HepG2 (cell line): ENCODE results near the gene MPC1. TPM values are rescaled to one million over a fixed set of nuclear protein-coding genes. Genes with fewer than 3 reads are reported as not detected.

Experiments
- ARNT2 ChIP-seq: sonication (generic); formaldehyde crosslinking; IDR thresholded peaks from 2 replicates; pipeline ENCODE4 v1.8.0; 2022; ENCODE audit warnings: mild to moderate bottlenecking, low read depth, missing genetic modification reagents, moderate library complexity
- ATF7 ChIP-seq, 2 experiments: fragments of 450-650 bp in 1 of 2; sonication (generic) in 1 of 2; formaldehyde crosslinking in 1 of 2; IDR thresholded peaks; 2 replicates each; pipeline versions ENCODE4 v1.4.0 to v1.6.1; 2016 to 2020; ENCODE audit warnings: antibody characterized with exemption in 1 of 2, mild to moderate bottlenecking in 1 of 2, missing genetic modification reagents in 1 of 2
- CEBPB ChIP-seq: IDR thresholded peaks from 2 replicates; pipeline ENCODE4 v1.6.1; 2011; ENCODE audit warnings: low read depth, low read length, improper control_type of control experiment, borderline replicate concordance
- CREB1 ChIP-seq, 2 experiments: fragments of 450-650 bp in 1 of 2; IDR thresholded peaks; 2 replicates each; pipeline ENCODE4 v1.6.1; 2016 to 2017; ENCODE audit warnings: control low read depth in 1 of 2, mild to moderate bottlenecking in 1 of 2, missing compliant biosample characterization in 1 of 2, missing genetic modification characterization in 1 of 2
- DNMT1 ChIP-seq: sonication (generic); formaldehyde crosslinking; IDR thresholded peaks from 2 replicates; pipeline ENCODE4 v1.5.1; 2020; ENCODE audit warnings: mild to moderate bottlenecking, missing genetic modification reagents
- HCFC1 ChIP-seq: fragments of 150-350 bp; IDR thresholded peaks from 2 replicates; pipeline ENCODE4 v1.6.1; 2014; ENCODE audit warnings: low read depth, low read length
- KDM6A ChIP-seq: IDR thresholded peaks from 2 replicates; pipeline ENCODE4 v1.6.1; 2016; ENCODE audit warnings: low read depth
- MIXL1 ChIP-seq: IDR thresholded peaks from 2 replicates; pipeline ENCODE4 v1.6.1; 2016
- MLX ChIP-seq: IDR thresholded peaks from 2 replicates; pipeline ENCODE4 v1.6.1; 2016
- MXD1 ChIP-seq: sonication (generic); formaldehyde crosslinking; IDR thresholded peaks from 2 replicates; pipeline ENCODE4 v1.4.0; 2020; ENCODE audit warnings: mild to moderate bottlenecking, missing genetic modification reagents
- NFE2L1 ChIP-seq: sonication (generic); formaldehyde crosslinking; IDR thresholded peaks from 2 replicates; pipeline ENCODE4 v1.4.0; 2020; ENCODE audit warnings: missing genetic modification reagents, mild to moderate bottlenecking, borderline replicate concordance
- NR0B2 ChIP-seq: sonication (generic); formaldehyde crosslinking; IDR thresholded peaks from 2 replicates; pipeline ENCODE4 v1.4.0; 2020; ENCODE audit warnings: mild to moderate bottlenecking, missing genetic modification reagents
- PAX8 ChIP-seq: sonication (generic); formaldehyde crosslinking; IDR thresholded peaks from 2 replicates; pipeline ENCODE4 v1.8.0; 2022; ENCODE audit warnings: mild to moderate bottlenecking, missing genetic modification reagents, borderline replicate concordance
- PHF8 ChIP-seq: sonication (generic); formaldehyde crosslinking; IDR thresholded peaks from 2 replicates; pipeline ENCODE4 v1.5.0; 2020; ENCODE audit warnings: missing genetic modification reagents
- PRDM10 ChIP-seq: sonication (generic); formaldehyde crosslinking; IDR thresholded peaks from 2 replicates; pipeline ENCODE4 v1.4.0; 2020; ENCODE audit warnings: low read depth, missing genetic modification reagents
- RELA ChIP-seq: sonication (generic); formaldehyde crosslinking; IDR thresholded peaks from 2 replicates; pipeline ENCODE4 v1.4.0; 2020; ENCODE audit warnings: missing genetic modification reagents
- RFXAP ChIP-seq: sonication (generic); formaldehyde crosslinking; IDR thresholded peaks from 2 replicates; pipeline ENCODE4 v1.4.0; 2020; ENCODE audit warnings: missing genetic modification reagents, borderline replicate concordance
- SMAD1 ChIP-seq: sonication (generic); formaldehyde crosslinking; IDR thresholded peaks from 2 replicates; pipeline ENCODE4 v1.4.0; 2020; ENCODE audit warnings: missing genetic modification reagents, low read depth, mild to moderate bottlenecking, borderline replicate concordance
- SP140L ChIP-seq: sonication (generic); formaldehyde crosslinking; IDR thresholded peaks from 2 replicates; pipeline ENCODE4 v1.4.0; 2020; ENCODE audit warnings: missing genetic modification reagents, borderline replicate concordance
- SP5 ChIP-seq: IDR thresholded peaks from 2 replicates; pipeline ENCODE4 v1.6.1; 2016; ENCODE audit warnings: low read depth, borderline replicate concordance
- U2AF2 ChIP-seq: fragments of 200-400 bp; formaldehyde crosslinking; IDR thresholded peaks from 2 replicates; pipeline ENCODE4 v1.6.1; 2017; ENCODE audit warnings: low read depth, mild to moderate bottlenecking, low read length
- XRCC5 ChIP-seq: fragments of 200-400 bp; formaldehyde crosslinking; optimal IDR thresholded peaks from 2 replicates; pipeline ENCODE3; 2017; ENCODE audit warnings: mild to moderate bottlenecking, low read length
- ZBTB21 ChIP-seq: sonication (generic); formaldehyde crosslinking; IDR thresholded peaks from 2 replicates; pipeline ENCODE4 v1.4.0; 2020; ENCODE audit warnings: missing genetic modification reagents
- ZNF430 ChIP-seq: sonication (generic); formaldehyde crosslinking; IDR thresholded peaks from 2 replicates; pipeline ENCODE4 v1.9.0; 2021; ENCODE audit warnings: mild to moderate bottlenecking, missing genetic modification reagents
- ZNF629 ChIP-seq: sonication (generic); formaldehyde crosslinking; conservative IDR thresholded peaks from 2 replicates; pipeline ENCODE4 v1.5.0; 2020; ENCODE audit warnings: missing genetic modification reagents
- ZNF891 ChIP-seq: sonication (generic); formaldehyde crosslinking; IDR thresholded peaks from 2 replicates; pipeline ENCODE4 v1.5.0; 2020; ENCODE audit warnings: mild to moderate bottlenecking, missing genetic modification reagents
- ZSCAN25 ChIP-seq: sonication (generic); formaldehyde crosslinking; IDR thresholded peaks from 2 replicates; pipeline ENCODE4 v1.8.0; 2022; ENCODE audit warnings: mild to moderate bottlenecking, missing genetic modification reagents
- polyA plus RNA-seq, 8 experiments: library from polyadenylated mRNA; depleted of rRNA in 3 of 8; stranded (reverse) in 7 of 8; unstranded in 1 of 8; fragments of >200 nt; fragmentation: Illumina TruSeq in 4 of 8; extraction: Trizol in 4 of 8; gene quantifications; 2 replicates each; pipeline versions ENCODE4 v1.2.1 to v1.2.3, GENCODE V29; 2011 to 2016; ENCODE audit warnings: low read depth in 4 of 8, missing spikeins in 1 of 8, mixed read lengths in 1 of 8; ENCODE audit not compliant: insufficient read depth in 1 of 8
- total RNA-seq, 5 experiments: library from RNA; depleted of rRNA; stranded (reverse); fragments of >200 nt; fragmentation: Illumina TruSeq; extraction: Trizol; gene quantifications; 2 replicates each; pipeline ENCODE4 v1.2.3, GENCODE V29; 2016; ENCODE audit warnings: low read depth in 1 of 5

Gene MPC1
- total and polyA plus RNA-seq, 2 of the 13 experiments (the other 11 are each of a cell fraction or from before 2014, with no cell fraction given), result 189 to 214 TPM

DNA sequence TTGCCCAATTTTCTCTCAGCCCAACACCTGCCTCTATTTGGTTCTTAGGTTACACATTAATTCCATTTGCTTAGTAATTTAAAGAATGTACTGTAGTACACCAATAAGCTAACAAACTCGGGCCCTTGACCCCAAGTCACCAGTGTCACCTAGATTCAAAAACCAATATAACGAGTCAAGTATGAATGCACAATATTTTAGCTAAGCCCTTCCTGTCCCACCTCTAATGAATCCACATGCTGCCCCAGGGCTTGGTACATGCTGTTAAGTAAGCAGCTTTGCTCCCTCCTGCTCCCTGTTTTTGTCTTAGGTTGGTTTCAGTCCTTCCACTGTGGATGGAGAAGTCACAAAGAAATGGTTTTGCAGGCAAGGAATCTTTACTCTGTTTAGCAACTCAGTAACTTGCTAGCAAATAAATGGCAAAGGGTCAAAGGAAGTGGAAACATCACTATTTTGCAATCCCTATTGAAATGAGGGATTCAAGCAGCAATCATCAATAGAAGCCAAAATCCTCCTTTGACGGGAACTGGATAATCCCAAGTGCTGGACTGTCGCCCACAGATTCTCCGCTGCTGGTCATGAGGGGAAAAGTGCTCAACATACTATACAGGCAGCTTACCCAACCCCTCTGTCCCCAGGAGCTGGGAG lies 5.0 kb upstream of the MPC1 start (continued):
- TF ChIP-seq PAX8 (CRISPR knock-in tag), result no peak
- TF ChIP-seq RELA (CRISPR knock-in tag), result 0 out of 2 replicates have a peak, but pooled peaks have one; percentile 30
- TF ChIP-seq SMAD1 (CRISPR knock-in tag), result no peak
- no peak for TF ChIP-seq NR0B2
- TF ChIP-seq ARNT2 (CRISPR knock-in tag), result peak; percentile 26; the same call in 1 of the 2 replicates
- TF ChIP-seq ZSCAN25 (CRISPR knock-in tag), result peak; percentile 73; the same call in 1 of the 2 replicates
- no peak for TF ChIP-seq CREB1 (IDR thresholded peaks at IDR 0.05)
- TF ChIP-seq CREB1 (CRISPR knock-in tag; IDR thresholded peaks at IDR 0.05), result peak; percentile 82
- TF ChIP-seq U2AF2, result no peak
- TF ChIP-seq SP5 (CRISPR knock-in tag), result peak; percentile 67
- no peak for TF ChIP-seq NFE2L1
- no peak for TF ChIP-seq ZNF891 (CRISPR knock-in tag)
- TF ChIP-seq CEBPB, result peak; percentile 97
- TF ChIP-seq PRDM10, result peak; percentile 34; the same call in 1 of the 2 replicates
- no peak for TF ChIP-seq ATF7 (IDR thresholded peaks at IDR 0.05)
- TF ChIP-seq ATF7 (CRISPR knock-in tag; IDR thresholded peaks at IDR 0.05), result no peak
- TF ChIP-seq SP140L (CRISPR knock-in tag), result no peak
- TF ChIP-seq ZBTB21 (CRISPR knock-in tag), result no peak
- peak; percentile 85 for TF ChIP-seq MIXL1 (CRISPR knock-in tag)
- no peak for TF ChIP-seq XRCC5
- TF ChIP-seq ZNF629 (CRISPR knock-in tag), result no peak; the same call in 1 of the 2 replicates
- peak; percentile 53; the same call in 1 of the 2 replicates for TF ChIP-seq RFXAP (CRISPR knock-in tag)
- TF ChIP-seq ZNF430 (CRISPR knock-in tag), result 0 out of 2 replicates have a peak, but pooled peaks have one; percentile 26
- TF ChIP-seq MLX, result no peak
- no peak for TF ChIP-seq DNMT1 (CRISPR knock-in tag)
- TF ChIP-seq KDM6A (CRISPR knock-in tag), result peak; percentile 92
- TF ChIP-seq PHF8 (CRISPR knock-in tag), result no peak
- TF ChIP-seq HCFC1, result no peak
- TF ChIP-seq MXD1 (CRISPR knock-in tag), result no peak
